GM12873 (cell line): ENCODE data around the gene FAM168B.

Experiments
- TF ChIP-seq, protein P1 (sequence below): IDR thresholded peaks from 2 replicates; pipeline ENCODE4 v1.5.1; 2012; ENCODE audit warnings: low read depth, mild to moderate bottlenecking, moderate library complexity, low read length, control low read depth; ENCODE audit not compliant: insufficient read depth; ENCODE audit errors: missing control alignments

FAM168B gene

DNA sequence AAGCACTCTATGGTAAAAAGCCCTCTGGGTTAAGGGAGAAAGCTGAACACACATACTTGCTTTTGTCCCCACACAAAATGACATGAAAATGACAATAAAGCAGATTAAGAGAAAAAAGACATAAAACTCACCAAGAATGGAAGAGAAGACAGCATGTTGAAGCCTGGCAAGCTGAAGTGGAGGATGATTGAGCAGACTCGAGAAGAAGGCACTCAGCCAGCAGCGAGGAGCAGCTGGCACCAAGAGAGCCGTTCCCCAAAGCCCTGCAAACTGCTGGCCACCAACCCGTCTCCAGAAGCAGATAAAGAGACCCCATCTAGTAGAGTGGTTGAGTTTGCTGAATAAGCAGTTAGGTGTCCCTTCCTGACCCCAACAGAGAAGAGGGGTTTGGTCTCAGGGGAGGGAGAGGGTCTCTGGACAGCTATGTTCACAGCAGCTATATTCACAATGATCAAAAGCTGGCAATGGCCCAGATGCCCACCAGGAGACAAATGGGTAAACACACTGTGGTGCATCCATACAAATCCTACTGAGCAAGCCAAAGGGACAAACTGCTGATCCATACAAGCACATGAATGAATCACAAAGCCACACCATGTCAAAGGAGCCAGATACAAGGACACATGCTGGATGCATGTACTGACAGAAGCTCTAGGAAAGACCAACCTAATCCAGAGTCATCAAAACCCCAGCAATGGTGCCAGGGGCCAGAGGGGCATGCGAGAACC is 36.9 kb downstream of the FAM168B start:
- TF ChIP-seq, protein P1, sequence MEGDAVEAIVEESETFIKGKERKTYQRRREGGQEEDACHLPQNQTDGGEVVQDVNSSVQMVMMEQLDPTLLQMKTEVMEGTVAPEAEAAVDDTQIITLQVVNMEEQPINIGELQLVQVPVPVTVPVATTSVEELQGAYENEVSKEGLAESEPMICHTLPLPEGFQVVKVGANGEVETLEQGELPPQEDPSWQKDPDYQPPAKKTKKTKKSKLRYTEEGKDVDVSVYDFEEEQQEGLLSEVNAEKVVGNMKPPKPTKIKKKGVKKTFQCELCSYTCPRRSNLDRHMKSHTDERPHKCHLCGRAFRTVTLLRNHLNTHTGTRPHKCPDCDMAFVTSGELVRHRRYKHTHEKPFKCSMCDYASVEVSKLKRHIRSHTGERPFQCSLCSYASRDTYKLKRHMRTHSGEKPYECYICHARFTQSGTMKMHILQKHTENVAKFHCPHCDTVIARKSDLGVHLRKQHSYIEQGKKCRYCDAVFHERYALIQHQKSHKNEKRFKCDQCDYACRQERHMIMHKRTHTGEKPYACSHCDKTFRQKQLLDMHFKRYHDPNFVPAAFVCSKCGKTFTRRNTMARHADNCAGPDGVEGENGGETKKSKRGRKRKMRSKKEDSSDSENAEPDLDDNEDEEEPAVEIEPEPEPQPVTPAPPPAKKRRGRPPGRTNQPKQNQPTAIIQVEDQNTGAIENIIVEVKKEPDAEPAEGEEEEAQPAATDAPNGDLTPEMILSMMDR = no peak

DNA sequence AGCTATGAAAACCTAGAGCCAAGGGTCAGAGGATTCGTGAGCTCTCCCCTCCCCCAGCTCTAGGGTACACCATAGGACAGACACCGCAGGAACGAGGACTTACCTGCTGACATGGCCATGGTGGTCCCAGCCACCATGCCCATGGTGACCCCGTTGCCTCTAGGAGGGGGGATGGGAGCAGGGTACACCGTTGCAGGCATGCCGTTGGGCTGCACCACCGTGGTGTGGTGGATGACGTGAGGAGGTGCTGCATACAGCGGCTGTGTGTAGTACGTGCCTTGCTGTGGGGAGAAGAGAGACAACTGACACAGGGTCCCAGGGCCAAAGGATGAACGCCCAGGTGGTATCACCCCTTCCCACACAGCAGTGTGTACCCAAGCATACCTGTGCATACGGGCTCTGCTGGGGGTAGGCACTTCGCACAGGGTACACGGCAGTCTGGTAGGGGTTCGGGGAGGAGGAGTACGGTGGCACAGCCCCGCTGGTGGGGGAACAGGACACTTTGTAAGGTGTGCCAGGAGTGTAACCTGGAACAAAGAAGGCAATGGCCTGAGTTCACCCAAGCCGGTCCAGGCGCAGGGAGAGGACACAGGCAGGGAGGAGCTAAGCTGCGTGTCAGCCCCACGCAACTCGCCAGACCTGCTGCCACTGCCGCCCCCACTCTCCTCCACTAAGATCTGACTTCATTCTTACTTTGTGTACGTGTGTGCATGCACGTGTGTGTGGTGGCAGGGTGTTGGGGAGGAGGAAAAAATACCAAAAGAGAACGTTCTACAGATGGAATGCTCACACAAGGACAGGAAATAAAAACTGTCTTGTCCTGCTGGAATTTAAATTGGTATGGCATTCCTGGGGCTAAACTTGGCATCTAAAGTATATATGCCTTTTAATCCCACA is 37.8 kb downstream of the FAM168B start:
- TF ChIP-seq, protein P1 = no peak

DNA sequence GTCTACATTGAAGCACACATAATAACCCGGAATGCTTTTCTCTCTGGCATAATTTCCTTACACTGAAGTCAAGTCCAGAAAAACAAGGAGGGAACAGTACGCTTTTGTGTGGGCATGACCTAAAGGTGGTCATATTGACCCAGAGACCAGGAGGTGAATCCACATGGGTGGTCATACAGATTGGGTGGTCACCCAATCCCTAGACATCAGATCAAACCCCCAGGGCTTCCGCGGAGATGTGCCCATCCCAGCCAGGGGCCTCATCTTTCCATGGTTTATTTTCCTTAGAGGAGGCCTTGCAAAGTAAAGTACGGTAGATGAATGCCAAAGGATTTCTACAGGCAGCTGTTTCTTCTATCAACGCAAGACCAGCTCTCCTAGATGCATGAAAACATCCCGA is 38.8 kb downstream of the FAM168B start:
- TF ChIP-seq, protein P1 = no peak

DNA sequence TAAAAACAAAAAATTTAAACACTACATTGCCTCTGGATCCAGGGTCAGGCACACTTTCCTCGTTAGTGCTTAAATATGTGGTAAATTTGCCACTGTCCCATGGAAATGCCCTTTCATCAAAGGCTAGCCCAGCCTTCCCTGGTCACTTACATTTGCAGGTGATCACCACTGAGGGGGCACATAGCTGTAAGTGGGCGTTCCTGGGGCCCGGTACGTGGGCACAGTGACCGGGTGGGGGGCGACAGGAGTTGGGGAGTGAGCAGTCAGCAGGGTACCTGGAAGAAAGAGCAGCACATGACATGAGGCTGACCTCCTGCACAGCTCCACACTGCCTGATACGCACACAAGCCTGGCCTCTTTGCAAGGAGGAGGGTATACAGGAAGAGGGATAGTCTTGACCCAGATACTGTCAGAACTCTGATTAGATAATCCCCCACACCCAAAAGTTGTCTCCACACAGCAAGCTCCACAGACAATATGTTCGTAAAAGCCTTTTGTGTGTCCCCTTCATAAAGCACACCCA is 40.5 kb downstream of the FAM168B start:
- TF ChIP-seq, protein P1 = no peak

DNA sequence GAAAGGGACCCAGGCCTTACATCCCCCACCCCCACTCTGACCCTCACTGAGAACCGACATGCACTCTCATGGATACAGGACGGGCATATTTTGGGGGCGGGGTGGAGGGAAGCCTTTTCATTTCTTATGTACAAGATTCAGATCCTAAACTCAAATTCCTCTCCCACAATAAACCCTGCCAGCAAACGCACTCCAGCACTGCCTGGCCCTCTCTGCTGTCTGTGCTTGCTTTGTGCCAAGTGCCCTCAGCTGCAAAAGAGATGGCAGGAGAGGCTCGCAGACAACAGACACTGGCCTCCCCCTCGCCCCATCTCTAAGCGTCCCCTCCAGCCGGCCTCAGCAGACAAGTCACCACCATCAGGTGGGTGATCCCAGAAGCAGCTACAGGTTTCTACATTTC is 42.4 kb downstream of the FAM168B start:
- TF ChIP-seq, protein P1 = no peak

DNA sequence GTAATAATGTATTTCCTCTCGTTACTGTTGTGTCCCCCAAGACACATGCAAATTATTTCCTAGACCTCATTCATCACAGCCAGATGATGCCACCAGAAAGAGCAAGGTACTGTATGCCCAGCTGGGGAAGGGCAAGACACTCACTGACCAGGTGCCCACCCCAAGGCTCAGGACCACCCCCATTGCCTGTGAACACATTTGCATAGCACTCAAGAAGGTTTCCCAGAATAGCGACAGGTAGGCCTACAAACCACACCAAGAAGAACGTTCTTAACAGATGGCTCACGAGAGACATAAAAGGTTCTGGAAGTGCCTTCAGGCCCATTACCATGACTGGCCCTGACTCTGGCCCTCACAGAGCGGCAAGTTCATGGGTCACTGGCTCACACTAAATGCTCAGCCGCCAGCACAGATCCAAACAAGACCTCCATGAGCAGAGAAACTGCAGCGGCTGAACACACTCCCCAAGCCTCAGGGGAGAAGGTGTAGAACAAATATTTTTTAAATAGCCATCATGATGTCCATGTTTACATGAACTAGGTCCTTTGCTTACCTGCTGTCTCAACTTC is 44.0 kb downstream of the FAM168B start:
- TF ChIP-seq, protein P1 = no peak

DNA sequence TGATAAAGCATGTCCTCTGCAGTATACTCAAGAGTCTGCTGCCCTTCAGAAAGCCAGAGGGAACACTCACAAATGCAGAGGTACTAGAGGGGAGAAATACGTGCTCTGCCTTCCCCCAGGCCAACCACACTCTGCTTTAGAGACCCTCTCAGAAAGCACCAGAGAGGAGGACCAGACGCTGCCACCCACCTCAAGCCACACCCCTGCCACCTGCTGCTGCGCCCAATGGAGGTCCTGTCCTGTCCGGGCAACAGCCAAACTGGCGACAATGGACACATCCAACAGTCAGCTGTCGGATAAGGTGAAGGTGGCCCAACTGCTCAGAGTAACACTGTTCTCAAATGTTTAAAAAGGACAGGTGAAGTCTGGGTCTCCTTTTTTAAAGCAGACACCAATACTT is 44.6 kb downstream of the FAM168B start:
- TF ChIP-seq, protein P1 = no peak
